Measurements from ENCODE around the gene RUBCNL. TPM values are rescaled to one million over a fixed set of nuclear protein-coding genes. Genes with fewer than 3 reads are reported as not detected.

The RUBCNL gene
- total RNA-seq = not detected in 2 replicates

GRCh38 chr13:46387064-46387851, at the start of gene RUBCNL:
Gene RUBCNL (minus strand): TSS chr13:46387252. CDS start chr13:46372475, 14,777 bp downstream.

Other genes with a start within 250 kb of the RUBCNL start
- under 0.01 TPM in 1 of 2 replicates, not detected in the other for gene LCP1, start 205.1 kb downstream of the RUBCNL start, total RNA-seq
- gene LRRC63, start 175.3 kb downstream of the RUBCNL start, total RNA-seq = not detected in 2 replicates
- 4.4 and 6.2 TPM in 2 replicates for gene LRCH1, start 165.9 kb upstream of the RUBCNL start, total RNA-seq

Data from pericardium fibroblast (primary cell).